Measurements from ENCODE around the gene FRMPD1. TPM values are rescaled to one million over a fixed set of nuclear protein-coding genes. Genes with fewer than 3 reads are reported as not detected.

Gene FRMPD1
- total and polyA plus RNA-seq, 2 of the 13 experiments (the other 11 are each of a cell fraction or from before 2014, with no cell fraction given), result not detected

- peak; percentile 81 for TF ChIP-seq GMEB1 (CRISPR knock-in tag; IDR thresholded peaks at IDR 0.05; ENCODE audit: borderline replicate concordance)
- TF ChIP-seq HOXD1 (CRISPR knock-in tag; IDR thresholded peaks at IDR 0.05), result no peak
- no peak for TF ChIP-seq ATF6 (CRISPR knock-in tag; conservative IDR thresholded peaks at IDR 0.05)
- TF ChIP-seq ZNF503 (CRISPR knock-in tag; IDR thresholded peaks at IDR 0.05), result peak; percentile 4; the same call in 1 of the 2 replicates
- no peak for TF ChIP-seq CEBPB (IDR thresholded peaks at IDR 0.05; ENCODE audit: borderline replicate concordance, low read depth, low read length)
- no peak for TF ChIP-seq ZFP1 (CRISPR knock-in tag; IDR thresholded peaks at IDR 0.05)
- TF ChIP-seq ZNF790 (CRISPR knock-in tag; IDR thresholded peaks at IDR 0.05; ENCODE audit: borderline replicate concordance), result peak; percentile 94
- TF ChIP-seq MTERF4 (CRISPR knock-in tag; IDR thresholded peaks at IDR 0.05), result peak; percentile 94
- no peak; the same call in 1 of the 2 replicates for TF ChIP-seq FOXC1 (CRISPR knock-in tag; IDR thresholded peaks at IDR 0.05; ENCODE audit: borderline replicate concordance)
- TF ChIP-seq ASH2L (IDR thresholded peaks at IDR 0.05; ENCODE audit: insufficient read length, low read depth, low read length), result peak; percentile 97
- TF ChIP-seq ARID2 (CRISPR knock-in tag; IDR thresholded peaks at IDR 0.05; ENCODE audit: borderline replicate concordance), result peak; percentile 68; the same call in 1 of the 2 replicates
- TF ChIP-seq CENPT (CRISPR knock-in tag; IDR thresholded peaks at IDR 0.05; ENCODE audit: low read depth), result no peak
- TF ChIP-seq DNMT1 (CRISPR knock-in tag; IDR thresholded peaks at IDR 0.05), result 0 out of 2 replicates have a peak, but pooled peaks have one; percentile 12
- TF ChIP-seq NFATC3 (CRISPR knock-in tag; IDR thresholded peaks at IDR 0.05), result no peak
- no peak for TF ChIP-seq ZNF292 (CRISPR knock-in tag; IDR thresholded peaks at IDR 0.05; ENCODE audit: borderline replicate concordance, low read depth)
- TF ChIP-seq SRY (CRISPR knock-in tag; IDR thresholded peaks at IDR 0.05), result 0 out of 2 replicates have a peak, but pooled peaks have one; percentile 67
- TF ChIP-seq ZBTB33 (CRISPR knock-in tag; IDR thresholded peaks at IDR 0.05), result 0 out of 2 replicates have a peak, but pooled peaks have one; percentile 13
- TF ChIP-seq MED1 (CRISPR knock-in tag; IDR thresholded peaks at IDR 0.05), result no peak; the same call in none of the 2 replicates
- TF ChIP-seq ZNF430 (CRISPR knock-in tag; IDR thresholded peaks at IDR 0.05), result no peak
- TF ChIP-seq ZIK1 (CRISPR knock-in tag; IDR thresholded peaks at IDR 0.05; ENCODE audit: borderline replicate concordance, low read depth), result peak; percentile 79; the same call in 1 of the 2 replicates
Measured at GRCh38 chr9:37784616-37785483, 134.1 kb downstream of the FRMPD1 start, which contains the start of gene EXOSC3 (continued).

Measured in HepG2 (cell line).